Mesenchymal stem cell (in vitro differentiated cells and primary cell): ENCODE measurements around the gene PPP3CA.
A peak's percentile ranks its signal among the peaks of the same experiment; 100 is the strongest.

Source experiments
- DNase-seq: peaks from one replicate; pipeline ENCODE4 v3.0.0-alpha.2; 2013
- H2AFZ ChIP-seq: one replicate; pipeline ENCODE4 v1.6.1; 2013; ENCODE audit warnings: low read depth, mild to moderate bottlenecking, control low read depth, inconsistent platforms, low read length, moderate library complexity
- H2AK5ac ChIP-seq: 2 replicates; pipeline ENCODE4 v1.6.1; 2013; ENCODE audit warnings: low read length, moderate library complexity, mild to moderate bottlenecking, inconsistent platforms; ENCODE audit not compliant: severe bottlenecking
- H2BK120ac ChIP-seq: one replicate; pipeline ENCODE4 v1.6.1; 2013; ENCODE audit warnings: low read depth, mild to moderate bottlenecking, inconsistent platforms, low read length, moderate library complexity
- H2BK12ac ChIP-seq, 2 experiments: one replicate each; pipeline ENCODE4 v1.6.1; 2013; ENCODE audit warnings: inconsistent platforms in 2 of 2, low read length in 2 of 2, mild to moderate bottlenecking in 2 of 2, moderate library complexity in 2 of 2, control low read depth in 1 of 2
- H2BK15ac ChIP-seq: one replicate; pipeline ENCODE4 v1.6.1; 2013; ENCODE audit warnings: mild to moderate bottlenecking, low read depth, inconsistent platforms; ENCODE audit not compliant: poor library complexity, severe bottlenecking
- H2BK5ac ChIP-seq: 2 replicates; pipeline ENCODE4 v1.6.1; 2013; ENCODE audit warnings: low read depth, mild to moderate bottlenecking, low read length, control low read depth, inconsistent platforms; ENCODE audit not compliant: poor library complexity, severe bottlenecking
- H3K14ac ChIP-seq, 2 experiments: one replicate each; pipeline ENCODE4 v1.6.1; 2013; ENCODE audit warnings: inconsistent platforms in 2 of 2, low read length in 2 of 2, control low read depth in 1 of 2, mild to moderate bottlenecking in 1 of 2, moderate library complexity in 1 of 2
- H3K18ac ChIP-seq, 2 experiments: one replicate each; pipeline ENCODE4 v1.6.1; 2013; ENCODE audit warnings: inconsistent platforms in 2 of 2, low read length in 2 of 2, control low read depth in 1 of 2, low read depth in 1 of 2, mild to moderate bottlenecking in 1 of 2
- H3K23ac ChIP-seq, 2 experiments: one replicate each; pipeline ENCODE4 v1.6.1; 2013; ENCODE audit warnings: inconsistent platforms in 2 of 2, low read length in 2 of 2, mild to moderate bottlenecking in 2 of 2, moderate library complexity in 2 of 2, control low read depth in 1 of 2
- H3K27ac ChIP-seq: 2 replicates; pipeline ENCODE4 v1.5.1; 2013; ENCODE audit warnings: mild to moderate bottlenecking, moderate library complexity, low read length, control low read depth, inconsistent platforms; ENCODE audit not compliant: poor library complexity, severe bottlenecking
- H3K27me3 ChIP-seq, 2 experiments: 2 replicates each; pipeline versions ENCODE4 v1.6.1 to v1.7.0; 2013; ENCODE audit warnings: low read length in 2 of 2, mild to moderate bottlenecking in 2 of 2, moderate library complexity in 2 of 2, control low read depth in 1 of 2, inconsistent platforms in 1 of 2; ENCODE audit not compliant: control insufficient read depth in 1 of 2, insufficient read depth in 1 of 2
- H3K36me3 ChIP-seq, 2 experiments: 2 replicates each; pipeline versions ENCODE4 v1.6.1 to v1.7.0; 2013; ENCODE audit warnings: low read length in 2 of 2, control low read depth in 1 of 2, inconsistent platforms in 1 of 2, low read depth in 1 of 2, mild to moderate bottlenecking in 1 of 2; ENCODE audit not compliant: insufficient read depth in 2 of 2, control insufficient read depth in 1 of 2
- H3K4ac ChIP-seq, 2 experiments: one replicate each; pipeline ENCODE4 v1.6.1; 2013; ENCODE audit warnings: inconsistent platforms in 2 of 2, low read length in 2 of 2, mild to moderate bottlenecking in 2 of 2, moderate library complexity in 2 of 2, control low read depth in 1 of 2, low read depth in 1 of 2
- H3K4me1 ChIP-seq: 2 replicates; pipeline ENCODE4 v1.6.1; 2013; ENCODE audit warnings: low read depth, low read length, control low read depth; ENCODE audit not compliant: control insufficient read depth, insufficient read depth
- H3K4me2 ChIP-seq: 2 replicates; pipeline ENCODE4 v1.6.1; 2013; ENCODE audit warnings: low read length, mild to moderate bottlenecking, inconsistent platforms; ENCODE audit not compliant: poor library complexity, severe bottlenecking
- H3K4me3 ChIP-seq, 2 experiments: 2 replicates each; pipeline versions ENCODE4 v1.5.1 to v1.7.0; 2013; ENCODE audit warnings: low read length in 2 of 2, mild to moderate bottlenecking in 2 of 2, control low read depth in 1 of 2, low read depth in 1 of 2; ENCODE audit not compliant: insufficient read depth in 1 of 2
- H3K79me1 ChIP-seq: replicated peaks from 2 replicates; pipeline ENCODE4 v1.6.1; 2013; ENCODE audit warnings: mild to moderate bottlenecking, control low read depth, low read length, inconsistent platforms; ENCODE audit not compliant: poor library complexity, severe bottlenecking
- H3K9ac ChIP-seq: 2 replicates; pipeline ENCODE4 v1.7.0; 2013; ENCODE audit warnings: mild to moderate bottlenecking, low read length, moderate library complexity
- H3K9me3 ChIP-seq: 2 replicates; pipeline ENCODE4 v1.7.0; 2013; ENCODE audit warnings: mild to moderate bottlenecking, low read length; ENCODE audit not compliant: control insufficient read depth
- H4K8ac ChIP-seq: one replicate; pipeline ENCODE4 v1.6.1; 2013; ENCODE audit warnings: inconsistent platforms, mild to moderate bottlenecking, low read length, moderate library complexity
- H4K91ac ChIP-seq: one replicate; pipeline ENCODE4 v1.6.1; 2013; ENCODE audit warnings: mild to moderate bottlenecking, low read length, inconsistent platforms
- WGBS: methylation state at CpG from one replicate; pipeline ENCODE4 v1.1.7; 2013; ENCODE audit warnings: mixed read lengths; 5-methylcytosine and 5-hydroxymethylcytosine counted together

PPP3CA gene

DNA sequence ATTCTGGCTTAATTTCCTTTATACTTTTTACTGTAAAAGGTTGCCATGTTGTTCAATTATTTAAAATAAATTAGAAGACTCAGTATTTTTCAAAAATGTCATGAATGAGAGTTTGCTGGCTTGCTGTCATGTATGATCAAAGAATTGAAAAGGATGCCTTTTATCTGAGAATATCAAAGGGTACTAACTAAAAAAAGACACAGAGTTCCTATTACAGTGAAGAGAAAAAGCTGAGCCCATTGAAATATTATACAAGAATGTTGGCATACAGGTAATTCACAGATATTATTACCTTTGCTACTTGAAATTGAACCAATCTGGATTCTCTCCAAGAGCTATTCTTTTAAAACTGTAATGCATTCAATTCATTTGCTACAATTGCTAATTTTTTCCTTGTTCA lies 200.0 kb downstream of the PPP3CA start:
- H2AFZ ChIP-seq, result no peak overlapping the region
- no peak overlapping the region for H2BK5ac ChIP-seq
- no peak overlapping the region for H3K27ac ChIP-seq
- no peak overlapping the region for H4K91ac ChIP-seq
- no peaks in the 10 kb centered on the region for H3K27me3 ChIP-seq
- no peak overlapping the region for H2BK120ac ChIP-seq
- DNase-seq, result no peak
- H2AK5ac ChIP-seq, result no peak overlapping the region
- H3K4ac ChIP-seq, result no peak overlapping the region
- H3K18ac ChIP-seq, result no peak overlapping the region
- H3K9me3 ChIP-seq, result no peaks in the 10 kb centered on the region
- H4K8ac ChIP-seq, result no peak overlapping the region
- H3K4me2 ChIP-seq, result no peak overlapping the region
- H2BK12ac ChIP-seq, result no peak overlapping the region
- no peak overlapping the region for H3K14ac ChIP-seq
- H3K23ac ChIP-seq, result no peak overlapping the region
- no peak overlapping the region for H3K4me3 ChIP-seq
- no peaks in the 10 kb centered on the region for H3K36me3 ChIP-seq
- peaks cover 3% of the 10 kb centered on the region for H3K79me1 ChIP-seq
- no peak overlapping the region for H2BK15ac ChIP-seq
- H3K9ac ChIP-seq, result no peak overlapping the region
- H3K4me1 ChIP-seq, result no peaks in the 10 kb centered on the region

DNA sequence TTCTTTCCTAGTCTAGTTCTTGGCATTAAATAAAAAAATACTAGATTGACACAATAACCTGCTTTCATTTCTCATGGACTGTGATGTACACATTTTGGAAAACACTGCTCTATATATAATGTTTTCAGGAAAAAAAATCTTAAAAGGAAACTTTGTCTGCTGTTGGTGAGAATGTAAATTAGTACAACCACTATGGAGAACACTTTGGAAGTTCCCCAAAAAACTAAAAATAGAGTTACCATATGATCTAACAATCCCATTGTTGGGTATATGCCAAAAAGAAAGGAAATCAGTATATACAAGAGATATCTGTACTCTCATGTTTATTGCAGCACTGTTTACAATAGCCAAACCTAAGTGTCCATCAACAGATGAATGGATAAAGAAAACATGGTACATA lies 202.3 kb downstream of the PPP3CA start:
- H3K27me3 ChIP-seq, result no peaks in the 10 kb centered on the region
- H3K9ac ChIP-seq, result no peak overlapping the region
- no peak overlapping the region for H3K23ac ChIP-seq
- no peak overlapping the region for H2BK120ac ChIP-seq
- DNase-seq, result peak; percentile 55
- peaks cover 5% of the 10 kb centered on the region for H3K79me1 ChIP-seq
- H2BK5ac ChIP-seq, result no peak overlapping the region
- H4K8ac ChIP-seq, result no peak overlapping the region
- no peak overlapping the region for H4K91ac ChIP-seq
- no peaks in the 10 kb centered on the region for H3K9me3 ChIP-seq
- no peak overlapping the region for H3K4me2 ChIP-seq
- H2BK12ac ChIP-seq, result no peak overlapping the region
- H2AFZ ChIP-seq, result no peak overlapping the region
- H3K4ac ChIP-seq, result no peak overlapping the region
- H3K27ac ChIP-seq, result no peak overlapping the region
- H2BK15ac ChIP-seq, result no peak overlapping the region
- no peak overlapping the region for H2AK5ac ChIP-seq
- H3K36me3 ChIP-seq, result no peaks in the 10 kb centered on the region
- no peaks in the 10 kb centered on the region for H3K4me1 ChIP-seq
- no peak overlapping the region for H3K4me3 ChIP-seq
- H3K18ac ChIP-seq, result no peak overlapping the region
- no peak overlapping the region for H3K14ac ChIP-seq

DNA sequence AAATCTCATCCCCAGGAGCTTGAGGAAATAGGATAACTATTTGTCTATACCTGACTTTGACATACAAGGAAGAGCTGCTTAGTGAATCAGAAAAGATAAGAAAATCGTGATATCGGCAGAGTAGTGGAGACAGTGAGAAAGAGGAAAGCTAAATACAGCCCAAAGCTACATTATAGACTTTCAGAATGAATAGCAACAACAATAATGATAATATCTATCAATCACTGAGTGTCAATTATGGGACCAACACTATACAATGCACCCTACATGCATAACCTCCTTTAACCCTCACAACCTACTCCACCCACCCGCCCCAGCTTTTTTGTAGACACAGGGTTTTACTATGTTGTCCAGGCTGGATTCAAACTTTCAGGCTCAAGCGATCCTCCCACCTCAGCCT lies 205.1 kb downstream of the PPP3CA start:
- no peak overlapping the region for H2AK5ac ChIP-seq
- no peak overlapping the region for H2BK120ac ChIP-seq
- H3K4ac ChIP-seq, result no peak overlapping the region
- H3K9ac ChIP-seq, result no peak overlapping the region
- no peak overlapping the region for H2BK15ac ChIP-seq
- WGBS, result 100% methylated on average over 2 of the region's 4 CpGs
- no peak overlapping the region for H3K27ac ChIP-seq
- H3K14ac ChIP-seq, result no peak overlapping the region
- H3K36me3 ChIP-seq, result no peaks in the 10 kb centered on the region
- no peaks in the 10 kb centered on the region for H3K27me3 ChIP-seq
- H2AFZ ChIP-seq, result no peak overlapping the region
- no peaks in the 10 kb centered on the region for H3K9me3 ChIP-seq
- no peak overlapping the region for H2BK12ac ChIP-seq
- H3K79me1 ChIP-seq, result peaks cover 6% of the 10 kb centered on the region
- DNase-seq, result no peak
- H3K18ac ChIP-seq, result no peak overlapping the region
- no peak overlapping the region for H4K8ac ChIP-seq
- H4K91ac ChIP-seq, result no peak overlapping the region
- H2BK5ac ChIP-seq, result no peak overlapping the region
- H3K23ac ChIP-seq, result no peak overlapping the region
- no peak overlapping the region for H3K4me2 ChIP-seq
- peaks cover 2% of the 10 kb centered on the region for H3K4me1 ChIP-seq
- H3K4me3 ChIP-seq, result no peak overlapping the region

DNA sequence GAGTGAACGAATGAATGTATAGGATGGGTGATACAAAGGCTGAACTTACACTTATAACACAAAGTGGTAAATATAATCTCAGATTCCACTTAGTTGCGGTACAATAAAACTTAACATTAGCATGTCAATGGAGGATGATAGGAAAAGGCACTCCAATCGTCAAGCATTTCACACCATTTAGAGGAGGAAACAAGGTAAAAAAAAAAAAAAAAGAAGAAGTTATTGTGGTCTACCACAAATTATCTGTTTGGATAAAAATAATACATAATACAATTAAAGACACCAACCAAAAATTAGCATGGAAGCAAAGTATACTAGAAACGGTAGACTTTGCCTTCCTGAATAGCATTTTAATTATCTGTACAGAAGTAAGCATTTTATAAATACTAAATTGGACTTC lies 205.5 kb downstream of the PPP3CA start:
- H3K18ac ChIP-seq, result no peak overlapping the region
- peaks cover 7% of the 10 kb centered on the region for H3K79me1 ChIP-seq
- no peaks in the 10 kb centered on the region for H3K36me3 ChIP-seq
- DNase-seq, result no peak
- no peak overlapping the region for H3K14ac ChIP-seq
- no peak overlapping the region for H3K23ac ChIP-seq
- H3K9ac ChIP-seq, result no peak overlapping the region
- no peak overlapping the region for H3K4ac ChIP-seq
- H3K4me2 ChIP-seq, result no peak overlapping the region
- no peaks in the 10 kb centered on the region for H3K27me3 ChIP-seq
- H2BK5ac ChIP-seq, result no peak overlapping the region
- no peak overlapping the region for H2AFZ ChIP-seq
- H2BK15ac ChIP-seq, result no peak overlapping the region
- H2AK5ac ChIP-seq, result no peak overlapping the region
- peaks cover 3% of the 10 kb centered on the region for H3K4me1 ChIP-seq
- no peak overlapping the region for H2BK12ac ChIP-seq
- H4K8ac ChIP-seq, result no peak overlapping the region
- no peak overlapping the region for H2BK120ac ChIP-seq
- no peak overlapping the region for H3K27ac ChIP-seq
- H3K4me3 ChIP-seq, result no peak overlapping the region
- no peak overlapping the region for H4K91ac ChIP-seq
- no peaks in the 10 kb centered on the region for H3K9me3 ChIP-seq
- no CpG with 5 or more reads among the region's 4 CpGs for WGBS
